HG03139 (cell line): ENCODE data around the gene MOV10L1.
"Not testable (repeated sequence)": the region's sequence is repeated elsewhere in the genome, so short reads cannot be mapped to it uniquely, and the experiment has no call there.

ENCODE experiments used
- ATAC-seq: cut with Tn5 transposase; IDR thresholded peaks from one replicate; pipeline ENCODE4 v1.9.1; 2021; ENCODE audit not compliant: unreplicated experiment

MOV10L1 gene

DNA sequence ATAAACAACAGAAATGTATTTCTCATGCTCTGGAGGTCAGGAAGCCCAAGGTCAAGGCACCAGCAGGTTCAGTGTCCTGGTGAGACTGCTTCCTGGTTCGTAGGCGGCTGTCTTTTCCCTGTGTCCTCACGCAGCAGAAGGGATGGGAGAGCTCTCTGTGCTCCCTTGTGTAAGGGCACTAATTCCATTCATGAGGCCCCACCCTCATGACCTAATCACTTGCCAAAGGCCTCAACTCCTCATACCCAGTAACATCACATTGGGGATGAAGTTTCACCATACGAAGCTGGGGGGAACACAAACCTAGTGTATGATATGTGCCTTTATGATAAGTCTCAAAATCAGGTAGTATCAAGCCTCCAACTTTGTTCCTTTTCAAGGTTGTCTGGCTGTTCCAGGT lies 42.1 kb downstream of the MOV10L1 start:
- ATAC-seq, result no peak

DNA sequence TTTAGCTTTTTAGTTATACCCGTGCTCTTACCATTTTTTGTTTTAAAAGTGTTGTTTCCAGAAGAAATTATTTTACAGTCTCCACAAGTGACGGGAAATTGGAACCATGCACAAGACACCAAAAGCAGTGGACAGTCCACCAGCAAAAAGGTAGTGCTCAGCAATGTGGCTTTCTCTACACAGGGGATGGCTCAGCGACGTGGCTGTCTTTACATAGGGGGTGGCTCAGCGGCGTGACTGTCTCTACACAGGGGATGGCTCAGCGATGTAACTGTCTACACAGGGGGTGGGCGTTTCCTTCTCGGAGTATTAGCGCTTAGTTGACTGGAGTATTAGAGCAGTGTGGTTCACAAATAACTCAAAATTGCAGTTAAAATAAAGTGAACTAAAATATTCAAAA lies 44.7 kb downstream of the MOV10L1 start:
- ATAC-seq, result no peak

DNA sequence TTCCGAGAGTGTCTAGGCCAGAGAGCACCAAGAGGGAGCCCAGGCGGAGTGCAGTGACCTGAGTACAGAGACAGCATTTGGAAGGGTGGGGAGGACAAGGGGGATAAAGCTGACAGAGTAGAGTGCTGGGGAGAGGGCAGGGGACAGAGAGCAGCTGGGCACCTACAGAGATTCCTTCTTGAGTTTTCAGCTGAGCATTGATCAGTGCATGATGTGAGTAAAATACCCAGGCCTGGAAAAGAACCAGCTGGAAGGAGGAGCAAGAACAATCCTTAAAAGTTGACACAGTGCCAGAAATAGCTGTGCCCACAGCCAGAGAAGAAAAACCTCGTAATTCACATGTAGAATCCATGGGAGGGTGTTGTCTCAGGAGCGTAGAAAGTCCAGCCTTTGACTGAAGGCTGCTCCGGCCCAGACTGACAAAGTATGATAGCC lies 46.8 kb downstream of the MOV10L1 start:
- no peak for ATAC-seq

DNA sequence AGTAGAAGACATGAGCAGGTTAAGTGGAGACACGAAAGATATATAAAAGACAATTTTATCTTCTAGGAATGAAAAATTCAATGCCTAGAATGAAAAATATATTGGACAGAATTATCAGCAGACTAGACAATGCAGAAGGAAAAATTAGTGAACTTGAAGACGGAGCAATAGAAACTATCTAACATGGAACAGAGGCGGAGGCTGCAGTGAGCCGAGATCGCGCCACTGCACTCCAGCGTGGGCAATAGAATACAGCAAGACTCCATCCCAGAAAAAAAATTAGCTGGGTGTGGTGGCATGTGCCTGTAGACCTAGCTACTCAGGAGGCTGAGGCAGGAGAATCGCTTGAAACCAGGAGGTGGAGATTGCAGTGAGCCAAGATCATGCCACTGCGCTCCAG lies 47.5 kb downstream of the MOV10L1 start:
- not testable (repeated sequence) for ATAC-seq

DNA sequence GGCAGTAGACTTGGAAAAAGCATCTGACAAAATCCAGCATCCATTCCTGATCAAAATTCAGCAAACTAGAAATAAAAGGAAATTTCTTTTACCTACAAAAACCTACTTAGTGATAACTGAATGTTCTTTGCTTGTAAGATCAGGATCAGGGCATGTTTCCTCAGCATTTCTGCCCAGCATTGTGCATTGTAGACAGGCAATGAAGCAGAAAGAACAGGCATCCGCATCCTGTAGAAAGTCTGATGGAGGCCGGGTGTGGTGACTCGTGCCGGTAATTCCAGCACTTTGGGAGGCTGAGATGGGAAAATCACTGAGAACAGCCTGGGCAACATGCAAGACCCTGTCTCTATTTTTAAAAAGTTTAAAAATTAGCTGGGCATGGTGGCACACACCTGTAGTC lies 48.2 kb downstream of the MOV10L1 start:
- ATAC-seq, result no peak

DNA sequence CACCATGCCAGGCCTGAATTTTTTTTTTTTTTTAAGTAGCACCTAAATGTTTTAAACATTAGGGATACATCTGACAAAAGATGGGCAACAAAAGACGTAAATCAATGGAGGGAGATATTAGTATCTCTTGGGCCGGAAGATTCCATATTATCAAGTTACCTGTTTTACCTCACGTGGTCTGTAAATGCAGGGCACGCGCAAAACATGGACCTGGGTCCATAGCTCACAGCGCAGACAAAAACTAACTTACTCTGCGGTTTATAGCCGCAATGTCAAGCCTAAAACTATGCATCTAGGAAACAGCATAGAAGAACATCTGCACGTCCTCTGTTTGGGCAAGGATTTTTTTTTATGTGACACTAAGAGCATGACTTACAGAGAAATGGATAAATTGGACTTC lies 49.2 kb downstream of the MOV10L1 start:
- ATAC-seq, result no peak

DNA sequence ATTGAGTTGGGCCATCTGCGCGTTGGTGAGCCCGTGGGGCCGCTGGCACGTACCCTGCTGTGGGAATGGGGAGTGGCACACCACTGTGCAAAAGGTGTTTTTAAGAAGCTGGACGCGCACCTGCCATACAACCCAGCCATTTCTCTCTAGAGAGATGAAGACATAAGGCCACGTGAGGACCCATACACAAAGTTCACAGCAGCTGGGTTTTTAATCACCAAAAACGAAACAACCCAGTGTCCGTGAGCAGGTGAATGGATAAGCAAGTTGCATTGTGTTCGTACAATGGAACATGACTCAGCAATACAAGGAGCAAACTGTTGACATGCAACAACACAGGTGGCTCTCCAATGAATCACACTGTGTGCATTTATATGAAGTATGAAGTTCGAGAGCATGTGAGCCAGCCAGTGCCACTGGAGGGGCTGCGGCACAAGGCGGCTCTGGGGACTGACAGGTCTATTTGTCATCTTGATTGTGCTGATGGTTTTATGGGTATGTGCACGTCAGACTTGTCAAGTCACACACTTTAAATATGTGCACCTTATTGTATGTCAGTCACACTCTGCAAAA lies 50.1 kb downstream of the MOV10L1 start:
- no peak for ATAC-seq

DNA sequence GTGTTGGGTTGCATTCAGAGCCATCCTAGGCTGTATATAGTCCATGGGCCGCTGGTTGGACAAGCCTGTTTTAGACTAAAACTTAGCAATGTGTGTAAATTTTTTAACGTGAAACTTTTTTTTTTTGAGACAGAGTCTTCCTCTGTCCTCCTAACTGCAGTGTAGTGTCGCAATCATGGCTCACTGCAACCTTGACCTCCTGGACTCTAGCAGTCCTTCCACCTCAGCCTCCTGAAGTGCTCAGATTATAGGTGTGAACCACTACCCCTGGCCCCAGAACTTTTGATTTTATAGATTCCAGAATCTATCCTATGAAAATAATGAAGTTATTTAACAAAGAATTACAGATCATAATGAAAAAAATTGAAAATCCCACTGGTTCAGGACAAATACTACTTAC lies 50.8 kb downstream of the MOV10L1 start:
- no peak for ATAC-seq

DNA sequence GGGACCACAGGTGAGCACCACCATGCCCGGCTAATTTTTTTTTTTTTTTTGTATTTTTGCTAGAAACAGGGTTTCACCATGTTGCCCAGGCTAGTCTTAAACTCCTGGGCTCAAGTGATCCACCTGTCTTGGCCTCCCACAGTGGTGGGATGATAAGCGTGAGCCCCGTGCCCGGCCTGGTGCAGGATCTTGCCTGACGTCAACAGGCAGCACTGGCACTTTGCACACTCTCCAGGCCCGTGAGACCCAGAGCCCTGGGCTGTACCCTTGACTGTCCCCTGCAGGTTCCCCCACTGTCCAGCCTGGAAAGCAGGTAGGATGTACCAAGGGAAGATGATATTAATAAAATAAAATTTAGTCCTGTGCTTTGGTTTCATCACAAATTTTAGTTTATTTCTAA lies 51.7 kb downstream of the MOV10L1 start:
- no peak for ATAC-seq

DNA sequence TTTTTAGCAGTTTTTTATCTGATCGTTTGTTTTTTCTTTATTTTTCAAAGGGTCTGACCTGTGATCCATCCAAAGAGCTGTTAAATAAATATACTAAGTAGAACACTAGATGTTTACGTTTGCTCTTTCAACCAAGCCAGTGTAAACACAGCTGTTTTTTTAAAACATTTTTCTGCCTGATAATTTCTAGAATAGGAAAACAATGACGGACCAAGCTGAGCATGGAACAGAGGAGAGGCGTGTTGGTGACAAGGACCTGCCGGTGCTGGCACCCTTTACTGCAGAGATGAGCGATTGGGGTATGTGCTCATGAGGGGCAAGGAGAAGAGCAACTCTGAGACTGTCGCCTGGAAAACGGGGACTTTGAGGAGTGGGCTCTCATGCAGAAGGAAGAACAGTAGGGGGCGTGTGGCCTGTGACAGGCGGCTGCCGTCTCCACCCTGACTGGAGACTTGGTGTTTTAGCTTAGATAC lies 52.1 kb downstream of the MOV10L1 start:
- ATAC-seq, result no peak

DNA sequence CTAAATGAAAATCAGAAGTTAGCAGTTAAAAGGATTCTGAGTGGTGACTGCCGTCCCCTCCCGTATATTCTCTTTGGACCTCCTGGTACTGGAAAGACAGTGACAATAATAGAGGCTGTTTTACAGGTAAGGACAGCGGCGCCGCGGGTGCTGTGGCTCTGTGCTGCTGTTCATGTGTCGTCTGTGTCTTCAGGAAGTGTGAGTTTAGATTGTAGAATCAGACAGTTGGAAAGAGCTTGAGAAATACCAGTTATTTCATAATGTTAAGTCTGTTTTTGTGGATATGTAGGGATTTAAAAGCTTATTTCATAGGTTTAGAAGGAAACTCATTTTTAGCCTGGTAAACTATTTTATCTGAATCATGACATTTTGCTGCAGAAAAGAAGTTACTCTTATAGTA lies 53.3 kb downstream of the MOV10L1 start:
- ATAC-seq, result no peak

DNA sequence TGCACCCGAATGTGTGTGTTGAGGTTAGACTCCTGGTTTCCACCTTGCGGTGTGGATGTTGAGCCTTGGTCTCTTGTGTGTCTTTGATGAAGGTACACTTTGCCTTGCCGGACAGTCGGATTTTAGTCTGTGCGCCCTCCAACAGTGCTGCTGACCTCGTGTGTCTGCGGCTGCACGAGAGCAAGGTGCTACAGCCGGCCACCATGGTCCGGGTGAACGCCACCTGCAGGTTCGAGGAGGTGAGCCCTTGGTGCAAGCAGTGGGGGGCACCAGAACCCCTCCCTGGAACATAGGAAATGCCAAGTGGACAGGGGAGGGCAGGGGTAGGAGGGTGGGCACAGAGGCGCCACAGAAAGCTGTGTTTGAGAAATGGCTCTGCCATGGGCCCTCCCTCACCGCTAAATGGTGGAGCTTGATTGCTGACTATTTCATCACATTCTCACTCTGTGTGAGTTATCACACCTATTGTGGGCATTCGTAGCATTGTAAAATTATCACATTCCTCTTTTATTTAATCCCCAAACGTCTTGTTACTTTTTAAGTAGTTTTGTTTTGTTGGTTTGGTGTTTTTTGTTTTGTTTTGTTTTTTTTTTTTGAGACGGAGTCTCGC lies 54.3 kb downstream of the MOV10L1 start:
- no peak for ATAC-seq

DNA sequence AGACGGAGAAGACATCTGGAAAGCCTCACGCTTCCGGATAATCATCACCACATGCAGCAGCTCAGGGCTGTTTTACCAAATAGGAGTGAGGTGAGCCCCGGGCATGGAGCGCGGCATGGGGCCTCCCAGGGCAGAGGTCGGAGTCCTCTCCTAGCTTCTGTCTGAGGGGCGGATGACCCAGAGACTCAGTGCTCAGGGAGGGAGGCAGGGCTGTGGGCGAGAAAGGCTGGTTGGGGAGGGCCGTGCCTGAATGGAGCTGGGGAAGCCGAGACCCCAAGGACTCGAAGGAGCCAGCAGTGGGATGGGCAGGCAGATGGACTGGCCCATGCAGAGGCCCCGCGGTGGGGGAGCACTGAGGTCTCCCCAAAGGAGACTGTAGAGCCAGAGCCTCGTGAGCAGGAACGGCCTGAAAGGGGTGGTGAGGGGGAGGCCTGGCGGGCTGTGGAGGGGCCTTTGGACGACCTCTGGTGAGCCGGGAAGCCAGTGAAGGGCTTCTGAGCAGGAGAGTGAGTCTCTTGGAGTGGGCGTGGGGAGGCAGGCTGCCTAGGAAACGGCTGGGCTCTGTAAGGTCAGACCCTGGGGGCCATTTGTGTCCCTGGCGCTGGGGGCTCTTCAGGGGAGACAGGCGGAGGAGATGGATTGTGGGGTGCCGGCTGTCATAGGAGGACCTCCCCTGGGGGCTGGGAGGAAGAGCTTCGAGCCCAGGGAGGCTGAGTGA lies 56.1 kb downstream of the MOV10L1 start:
- no peak for ATAC-seq

DNA sequence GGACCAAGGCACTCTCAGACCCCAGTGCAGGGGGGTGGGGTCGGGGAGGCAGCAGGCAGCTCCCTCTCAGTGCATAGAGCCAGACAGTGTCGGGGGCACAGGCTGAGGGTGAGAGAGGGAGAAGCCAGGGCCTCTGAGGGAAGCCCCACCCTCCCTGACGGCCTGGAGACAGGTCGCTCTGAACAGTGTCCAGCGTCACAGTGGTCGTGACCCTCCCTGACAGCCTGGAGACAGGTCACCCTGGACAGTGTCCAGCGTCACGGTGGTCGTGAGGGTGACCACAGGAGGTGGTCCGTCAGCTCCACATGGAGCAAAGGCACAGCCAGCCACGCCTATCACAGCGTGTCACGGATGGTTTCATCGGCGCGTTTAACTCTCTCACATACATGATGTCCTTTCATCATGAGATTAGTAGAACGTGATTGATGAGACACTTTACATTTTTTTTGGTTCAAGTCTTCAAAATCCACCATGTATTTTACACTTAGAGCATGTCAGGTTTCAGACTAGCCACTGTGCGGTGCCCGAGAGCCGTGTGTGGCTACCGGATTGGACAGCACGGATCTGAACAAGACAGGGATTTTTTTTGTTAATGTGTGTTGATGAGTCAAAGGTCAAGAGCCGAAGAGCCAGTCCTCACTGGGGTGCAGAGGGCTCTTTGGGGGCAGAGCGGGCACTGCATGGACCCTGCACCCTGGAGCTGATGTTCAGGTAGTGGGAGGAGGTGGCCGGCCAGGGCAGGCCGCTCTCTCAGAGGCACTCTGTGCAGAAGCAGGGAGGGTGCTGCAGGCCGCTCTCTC lies 56.8 kb downstream of the MOV10L1 start:
- ATAC-seq, result no peak

DNA sequence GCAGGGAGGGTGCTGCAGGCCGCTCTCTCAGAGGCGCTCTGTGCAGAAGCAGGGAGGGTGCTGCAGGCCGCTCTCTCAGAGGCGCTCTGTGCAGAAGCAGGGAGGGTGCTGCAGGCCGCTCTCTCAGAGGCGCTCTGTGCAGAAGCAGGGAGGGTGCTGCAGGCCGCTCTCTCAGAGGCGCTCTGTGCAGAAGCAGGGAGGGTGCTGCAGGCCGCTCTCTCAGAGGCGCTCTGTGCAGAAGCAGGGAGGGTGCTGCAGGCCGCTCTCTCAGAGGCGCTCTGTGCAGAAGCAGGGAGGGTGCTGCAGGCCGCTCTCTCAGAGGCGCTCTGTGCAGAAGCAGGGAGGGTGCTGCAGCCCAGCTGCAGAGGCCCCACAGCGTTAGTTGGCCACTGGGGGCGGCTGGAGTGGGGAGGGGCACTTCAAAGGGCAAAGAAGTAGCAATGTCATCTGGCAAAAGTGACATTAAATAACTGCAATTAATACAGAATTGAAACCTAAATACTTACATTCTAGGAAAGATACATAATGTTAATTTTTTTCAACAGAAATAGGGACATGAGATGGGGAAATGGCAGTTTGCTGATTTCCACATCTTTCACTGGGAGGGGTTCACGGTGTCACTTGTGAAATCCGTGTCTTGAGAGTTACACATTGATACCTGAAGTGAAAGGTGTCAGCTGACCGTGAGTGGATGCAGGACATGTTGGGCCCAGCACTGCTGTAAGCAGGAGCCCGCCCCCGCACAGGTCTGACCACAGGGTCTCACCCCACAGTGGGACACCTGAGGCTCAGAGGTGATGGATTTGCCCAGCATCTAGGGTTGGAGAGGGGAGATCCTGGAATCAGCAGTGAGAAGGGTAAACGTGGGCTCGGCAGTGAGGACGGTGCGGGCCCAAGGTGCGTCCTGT lies 57.7 kb downstream of the MOV10L1 start:
- not testable (repeated sequence) for ATAC-seq

DNA sequence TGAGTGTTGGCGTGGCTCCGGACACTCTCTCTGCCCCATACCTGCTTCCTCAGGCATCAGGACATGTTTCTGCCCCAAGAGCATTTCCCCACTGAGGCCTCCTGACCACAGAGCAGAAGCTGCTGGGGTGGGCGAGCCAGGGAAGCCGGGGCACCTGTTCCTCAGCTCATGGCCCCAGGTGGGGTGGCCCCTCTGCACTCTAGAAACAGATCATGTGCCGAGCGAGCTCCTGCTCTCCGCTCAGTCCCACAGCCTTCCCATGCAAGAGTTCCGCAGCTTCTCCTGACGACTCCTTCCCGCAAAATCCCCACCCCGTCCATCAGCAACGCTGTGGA lies 58.3 kb downstream of the MOV10L1 start:
- no peak for ATAC-seq

DNA sequence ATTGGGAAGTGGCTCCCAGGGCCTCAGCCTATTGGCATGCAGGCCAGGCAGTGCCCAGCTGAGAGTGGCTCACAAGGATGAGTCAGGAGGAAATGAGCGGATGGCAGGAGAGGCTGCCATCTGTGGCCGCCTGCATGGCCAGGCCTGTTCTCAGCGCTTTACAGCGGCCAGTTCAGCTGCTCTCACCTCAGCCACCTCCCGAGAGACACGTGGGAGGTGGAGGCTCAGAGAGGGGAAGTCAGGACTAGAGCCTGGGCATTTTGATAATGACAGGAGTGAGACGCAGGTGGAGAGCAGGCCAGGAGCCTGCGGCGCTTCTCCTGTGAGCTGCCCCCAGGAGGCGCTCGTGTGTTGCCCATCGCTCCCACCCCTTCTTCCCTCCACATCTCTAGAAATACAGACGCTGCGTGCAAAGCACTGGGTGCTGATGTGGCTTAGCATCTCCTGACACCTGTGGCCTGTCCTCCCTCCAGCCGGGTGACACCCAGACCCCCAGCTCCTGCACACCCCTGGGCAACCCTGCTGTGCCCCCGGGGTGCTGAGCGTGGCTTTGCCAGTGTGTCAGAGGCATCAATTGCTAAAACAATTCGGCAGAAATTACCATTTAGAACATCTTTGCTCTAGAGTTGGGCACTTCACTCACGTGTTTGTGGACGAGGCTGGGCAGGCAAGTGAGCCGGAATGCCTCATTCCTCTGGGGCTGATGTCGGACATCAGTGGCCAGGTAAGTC lies 59.4 kb downstream of the MOV10L1 start:
- no peak for ATAC-seq

DNA sequence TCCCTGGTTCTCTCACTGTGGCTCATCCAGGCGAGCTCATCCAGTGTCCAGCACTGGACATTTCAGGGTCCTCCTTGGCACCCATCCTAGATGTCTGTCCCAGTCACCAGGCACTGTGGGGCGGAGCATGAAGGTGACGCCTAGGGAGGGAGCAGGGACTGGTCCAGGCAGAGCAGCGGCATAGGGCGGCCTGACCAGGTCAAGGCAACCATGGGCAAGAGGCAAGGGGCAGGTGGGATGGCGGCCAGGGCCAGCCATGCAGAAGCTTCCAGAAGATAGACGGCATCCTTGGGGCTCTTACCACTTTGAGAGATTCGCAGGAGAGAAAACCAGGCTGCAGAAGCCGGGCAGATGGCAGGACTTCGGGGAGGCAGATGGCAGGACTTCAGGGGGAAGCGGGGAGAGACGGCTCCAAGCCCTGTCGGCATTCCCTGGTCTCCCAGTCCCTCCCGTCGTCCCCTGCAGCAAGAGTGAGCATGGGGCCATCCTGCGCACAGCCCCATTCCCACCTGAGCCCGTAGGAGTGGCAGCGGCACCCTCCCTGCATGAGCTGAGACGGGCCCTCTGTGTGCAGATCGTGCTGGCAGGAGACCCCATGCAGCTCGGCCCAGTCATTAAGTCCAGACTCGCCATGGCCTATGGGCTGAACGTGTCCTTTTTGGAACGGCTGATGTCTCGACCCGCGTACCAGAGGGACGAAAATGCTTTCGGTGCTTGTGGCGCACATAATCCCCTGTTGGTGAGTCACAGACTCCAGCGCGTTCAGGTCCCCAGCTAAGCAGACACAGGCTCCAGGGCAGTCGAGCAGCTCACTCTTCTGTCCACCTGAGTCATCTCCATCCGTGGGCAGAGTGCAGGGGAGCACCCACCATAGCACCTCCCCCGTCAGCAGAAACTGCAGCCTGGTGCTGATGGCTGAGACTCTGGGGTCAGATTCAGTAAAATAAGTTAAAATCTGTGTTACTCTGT lies 60.6 kb downstream of the MOV10L1 start:
- ATAC-seq, result no peak
